Pancreas (tissue), 10 donors: ENCODE data around the gene ZNF585A. TPM values are rescaled to one million over a fixed set of nuclear protein-coding genes. Genes with fewer than 3 reads are reported as not detected.

Source experiments
- ATAC-seq, 4 donors: fragments of 200-7000 bp; cut with Tn5 transposase; one replicate each; pipeline versions ENCODE4 v1.8.0 to v1.9.1; 2020; ENCODE audit warnings: mild to moderate bottlenecking in 4 of 4, moderate library complexity in 4 of 4
- DNase-seq, 6 donors: peaks; one replicate each; pipeline ENCODE4 v3.0.0-alpha.2; 2020
- FAIRE-seq: peaks from 2 replicates; lab custom pipeline; 2012; peaks lifted over from hg19 to GRCh38; lab: Jason Lieb, UNC
- H3K27ac ChIP-seq, 4 donors: fragments of 200-600 bp; sonication (generic); 1 replicate in 3 of 4; 2 replicates in 1 of 4; pipeline versions ENCODE4 v1.5.0 to v1.8.0; 2020
- H3K27me3 ChIP-seq, 4 donors: fragments of 200-600 bp; one replicate each; pipeline ENCODE4 v1.8.0; 2021
- H3K36me3 ChIP-seq, 3 donors: fragments of 200-600 bp; sonication (generic) in 1 of 3; one replicate each; pipeline versions ENCODE4 v1.5.0 to v1.8.0; 2020 to 2021
- H3K4me1 ChIP-seq, 3 donors: fragments of 200-600 bp; one replicate each; pipeline ENCODE4 v1.8.0; 2021
- H3K4me3 ChIP-seq, 4 donors: fragments of 200-600 bp; sonication (generic) in 2 of 4; one replicate each; pipeline versions ENCODE4 v1.5.0 to v1.8.0; 2020 to 2021
- H3K9me3 ChIP-seq, 4 donors: fragments of 200-600 bp; one replicate each; pipeline ENCODE4 v1.8.0; 2021
- WGBS, 2 donors: extraction: QIAGEN DNeasy Blood & Tissue Kit; methylation state at CpG; one replicate each; pipeline ENCODE4 v1.1.7; 2013; 5-methylcytosine and 5-hydroxymethylcytosine counted together
- intact Hi-C, 3 donors: fragments of 100-400 bp; cut with DNase I; formaldehyde crosslinking; loops; one replicate each; pipeline versions ENCODE4 v1.11.1 to v1.14.2; 2022
- polyA plus RNA-seq, 2 donors: library from polyadenylated mRNA; stranded (reverse); fragments of 200-250 nt; gene quantifications; one replicate each; pipeline ENCODE4 v1.2.3, GENCODE V29; 2013
- total RNA-seq, 6 donors: library from RNA; stranded (reverse); fragmentation: NEBNext Ultra II Directional in 4 of 6; extraction: Animal tissue kit (Norgen Biotek cat#: 25700) in 4 of 6; gene quantifications; one replicate each; pipeline versions ENCODE4 v1.2.1 to v1.2.4, GENCODE V29; 2021 to 2023
- TF ChIP-seq, protein P1 (sequence below), 4 donors: fragments of 200-600 bp; sonication (generic) in 3 of 4; IDR thresholded peaks; one replicate each; pipeline versions ENCODE4 v1.5.0 to v1.8.0; 2021; ENCODE audit warnings: antibody characterized with exemption in 4 of 4
- donor health status: healthy with polysubstance abuse.
- donor health status: DM: no; HTN: no; CAD: no; lungs with moderate emphysema.
- donor health status: DM: no; HTN: no; CAD: no.
- donor health status: control.
- donor health status: control.
- donor health status: Bipolar disorder and iron deficiency.
- donor health status: DM: yes; HTN: yes; CAD: no.
- donor health status: DM: no; HTN: no; CAD: no.
- donor health status: DM: no; HTN: no; CAD: no.
- donor health status: DM: yes; HTN: yes; CAD: no.

Gene ZNF585A
- total and polyA plus RNA-seq, 8 donors = 1.9 to 13.0 (median 4.6) TPM

DNA sequence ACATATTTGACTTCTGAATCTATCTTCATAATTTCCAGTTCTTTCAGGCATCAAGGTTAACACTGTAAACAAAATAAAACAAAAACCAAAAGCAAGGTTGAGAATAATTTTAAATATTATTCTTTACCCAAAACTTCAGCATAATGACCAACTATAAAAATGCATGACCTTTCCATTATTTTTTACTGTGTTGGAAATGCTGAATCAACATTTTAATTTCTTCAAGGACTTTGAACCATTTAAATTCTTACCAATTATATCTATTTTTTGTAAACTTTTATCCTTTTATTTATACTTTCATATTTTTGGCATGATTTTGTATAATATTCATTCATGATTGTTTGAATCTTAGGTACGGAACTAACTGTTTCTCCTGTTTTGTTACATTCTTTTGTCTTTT lies 6.9 kb downstream of the ZNF585A start:
- no peaks in the 10 kb centered on the region for H3K9me3 ChIP-seq
- WGBS, 2 donors = 97% methylated on average over 1 of the region's 1 CpG
- intact Hi-C loops = no loop called here
- FAIRE-seq = no peak
- no peaks in the 10 kb centered on the region for H3K4me1 ChIP-seq
- no peak overlapping the region for H3K27ac ChIP-seq
- no peak for DNase-seq
- H3K36me3 ChIP-seq = peaks cover 0 to 22% (median 0%) of the 10 kb centered on the region in 3 donors
- ATAC-seq = no peak
- H3K27me3 ChIP-seq = no peaks in the 10 kb centered on the region
- TF ChIP-seq, protein P1, sequence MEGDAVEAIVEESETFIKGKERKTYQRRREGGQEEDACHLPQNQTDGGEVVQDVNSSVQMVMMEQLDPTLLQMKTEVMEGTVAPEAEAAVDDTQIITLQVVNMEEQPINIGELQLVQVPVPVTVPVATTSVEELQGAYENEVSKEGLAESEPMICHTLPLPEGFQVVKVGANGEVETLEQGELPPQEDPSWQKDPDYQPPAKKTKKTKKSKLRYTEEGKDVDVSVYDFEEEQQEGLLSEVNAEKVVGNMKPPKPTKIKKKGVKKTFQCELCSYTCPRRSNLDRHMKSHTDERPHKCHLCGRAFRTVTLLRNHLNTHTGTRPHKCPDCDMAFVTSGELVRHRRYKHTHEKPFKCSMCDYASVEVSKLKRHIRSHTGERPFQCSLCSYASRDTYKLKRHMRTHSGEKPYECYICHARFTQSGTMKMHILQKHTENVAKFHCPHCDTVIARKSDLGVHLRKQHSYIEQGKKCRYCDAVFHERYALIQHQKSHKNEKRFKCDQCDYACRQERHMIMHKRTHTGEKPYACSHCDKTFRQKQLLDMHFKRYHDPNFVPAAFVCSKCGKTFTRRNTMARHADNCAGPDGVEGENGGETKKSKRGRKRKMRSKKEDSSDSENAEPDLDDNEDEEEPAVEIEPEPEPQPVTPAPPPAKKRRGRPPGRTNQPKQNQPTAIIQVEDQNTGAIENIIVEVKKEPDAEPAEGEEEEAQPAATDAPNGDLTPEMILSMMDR (IDR thresholded peaks at IDR 0.05) = no peak
- H3K4me3 ChIP-seq = no peak overlapping the region

DNA sequence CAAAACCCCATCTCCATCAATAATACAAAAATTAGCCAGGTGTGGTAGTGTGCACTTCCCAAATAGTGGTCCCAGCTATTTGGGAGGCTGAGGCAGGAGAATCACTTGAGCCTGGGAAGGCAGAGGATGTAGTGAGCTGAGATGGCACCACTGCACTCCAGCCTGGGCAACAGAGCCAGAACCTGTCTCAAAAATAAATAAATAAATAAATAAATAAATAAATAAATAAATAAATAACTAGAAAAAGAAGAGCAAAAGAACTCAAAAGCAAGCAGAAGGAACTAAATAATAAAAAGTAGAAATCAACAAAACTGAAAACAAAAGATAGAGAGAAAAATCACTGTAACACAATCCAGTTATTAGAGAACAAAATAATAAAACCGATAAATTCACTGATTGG lies 12.3 kb downstream of the ZNF585A start:
- Histone ChIP-seq H3K9me3 (peaks cover 0 to 8% (median 0%) of the 10 kb centered on the region in 4 donors), H3K27ac (no peak overlapping the region), H3K4me1 (no peaks in the 10 kb centered on the region), H3K4me3 (no peak overlapping the region), H3K36me3 (peaks cover 3 to 41% (median 6%) of the 10 kb centered on the region in 3 donors), H3K27me3 (no peaks in the 10 kb centered on the region)
- FAIRE-seq (no peak), DNase-seq (no peak), ATAC-seq (no peak)
- intact Hi-C loops = no loop called here
- TF ChIP-seq, protein P1 (IDR thresholded peaks at IDR 0.05) = no peak
- 100% methylated on average over 1 of the region's 1 CpG for WGBS, 2 donors

DNA sequence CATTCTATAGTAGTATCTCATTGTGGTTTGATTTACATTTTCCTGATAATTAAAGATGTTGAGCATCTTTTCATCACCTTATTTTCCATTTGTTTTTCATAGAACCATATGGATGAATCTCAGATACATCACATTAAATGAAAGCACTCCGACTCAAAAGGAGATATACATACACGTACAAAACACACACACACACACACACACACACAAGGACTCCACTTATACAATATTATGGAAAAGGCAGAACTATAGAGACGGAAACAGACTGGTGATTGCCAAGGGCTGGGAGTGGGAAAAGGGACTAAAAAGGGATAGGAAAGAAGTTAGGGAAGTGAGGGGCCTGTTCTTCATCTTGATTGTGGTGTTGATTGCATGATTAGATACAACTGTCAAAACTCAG lies 24.3 kb downstream of the ZNF585A start:
- H3K27ac ChIP-seq = no peak overlapping the region
- TF ChIP-seq, protein P1 (IDR thresholded peaks at IDR 0.05) = no peak
- H3K27me3 ChIP-seq = no peaks in the 10 kb centered on the region
- FAIRE-seq (no peak), ATAC-seq (no peak), DNase-seq (no peak)
- peaks cover 0 to 5% (median 0%) of the 10 kb centered on the region in 3 donors for H3K36me3 ChIP-seq
- intact Hi-C loops = no loop called here
- WGBS, 2 donors = 96% methylated on average over 3 of the region's 3 CpGs
- H3K4me1 ChIP-seq = no peaks in the 10 kb centered on the region
- H3K9me3 ChIP-seq = peaks cover 0 to 11% (median 0%) of the 10 kb centered on the region in 4 donors
- H3K4me3 ChIP-seq = no peak overlapping the region

DNA sequence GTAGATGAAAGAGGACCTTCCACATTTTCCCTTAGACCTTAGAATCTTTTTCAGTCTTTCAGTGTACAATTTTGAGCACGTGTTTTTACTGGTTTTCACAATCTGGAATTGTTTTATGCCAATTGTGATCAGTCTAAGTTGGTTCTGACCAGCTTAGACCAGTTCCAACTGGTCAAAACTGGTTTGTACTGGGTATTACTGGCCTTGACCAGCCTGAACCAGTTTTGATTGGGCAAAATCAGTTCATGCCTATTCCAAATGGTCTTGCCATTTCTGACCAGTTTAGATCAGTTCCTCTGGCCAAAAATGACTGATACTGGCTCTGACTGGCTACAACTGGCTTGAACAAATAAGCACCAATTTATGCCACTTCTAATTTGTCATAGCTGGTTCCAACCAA lies 36.4 kb downstream of the ZNF585A start:
- Histone ChIP-seq H3K9me3 (peaks cover 0 to 20% (median 3%) of the 10 kb centered on the region in 4 donors), H3K27me3 (no peaks in the 10 kb centered on the region), H3K36me3 (no peaks in the 10 kb centered on the region), H3K4me3 (no peak overlapping the region), H3K4me1 (no peaks in the 10 kb centered on the region), H3K27ac (no peak overlapping the region)
- DNase-seq = no peak
- intact Hi-C loops = no loop called here
- no peak for FAIRE-seq
- WGBS, 2 donors = 23 to 24% methylated on average over 1 of the region's 1 CpG
- TF ChIP-seq, protein P1 (IDR thresholded peaks at IDR 0.05) = no peak
- ATAC-seq = no peak

DNA sequence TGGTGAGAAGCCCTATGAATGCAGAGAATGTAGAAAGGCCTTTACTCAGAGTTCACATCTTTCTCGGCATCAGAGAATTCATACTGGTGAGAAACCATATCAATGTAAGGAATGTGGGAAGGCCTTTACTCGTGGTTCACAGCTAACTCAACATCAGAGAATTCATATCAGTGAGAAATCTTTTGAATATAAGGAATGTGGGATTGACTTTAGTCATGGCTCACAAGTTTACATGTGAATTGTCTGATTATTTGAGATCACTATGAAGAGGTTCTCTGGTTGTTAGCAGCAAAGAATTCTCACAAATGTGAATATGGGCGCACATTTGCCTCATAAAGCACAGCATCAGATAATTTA lies 43.7 kb downstream of the ZNF585A start:
- Histone ChIP-seq H3K36me3 (peaks cover 0 to 18% (median 17%) of the 10 kb centered on the region in 3 donors), H3K27me3 (no peaks in the 10 kb centered on the region), H3K4me1 (no peaks in the 10 kb centered on the region), H3K4me3 (no peak overlapping the region), H3K27ac (no peak overlapping the region), H3K9me3 (peaks cover 0 to 45% (median 20%) of the 10 kb centered on the region in 4 donors)
- TF ChIP-seq, protein P1 (IDR thresholded peaks at IDR 0.05) = no peak
- intact Hi-C loops = no loop called here
- WGBS, 2 donors = 95 to 99% methylated on average over 3 of the region's 3 CpGs
- no peak for FAIRE-seq
- no peak for DNase-seq
- ATAC-seq = no peak
